GM23338 (cell line): Measurements from ENCODE around the gene LRP1-AS. TPM values are rescaled to one million over a fixed set of nuclear protein-coding genes. Genes with fewer than 3 reads are reported as not detected.

Experiments used
- ATAC-seq: fragments of 200-7000 bp; cut with Tn5 transposase; 3 replicates; pipeline ENCODE4 v1.9.1; 2020
- DNase-seq: peaks from one replicate; pipeline ENCODE4 v3.0.0-alpha.2; 2015; ENCODE audit warnings: low spot score
- H2AFZ ChIP-seq: fragments of 200-600 bp; sonication (generic); 2 replicates; pipeline ENCODE4 v1.8.0; 2016; ENCODE audit warnings: antibody characterized with exemption, mild to moderate bottlenecking, moderate library complexity
- H3F3A ChIP-seq: fragments of 200-600 bp; sonication (generic); replicated peaks from 2 replicates; pipeline ENCODE4 v1.8.0; 2017; ENCODE audit warnings: antibody characterized with exemption, mixed run types, low read depth
- H3K27ac ChIP-seq: fragments of 200-600 bp; sonication (generic); 2 replicates; pipeline ENCODE4 v1.6.1; 2016; ENCODE audit warnings: low read depth
- H3K27me3 ChIP-seq: fragments of 200-600 bp; sonication (generic); 2 replicates; pipeline ENCODE4 v1.8.0; 2016; ENCODE audit warnings: mild to moderate bottlenecking, mixed run types, moderate library complexity; ENCODE audit not compliant: insufficient read depth
- H3K36me3 ChIP-seq: fragments of 200-600 bp; sonication (generic); 2 replicates; pipeline ENCODE4 v1.8.0; 2016; ENCODE audit warnings: mild to moderate bottlenecking; ENCODE audit not compliant: insufficient read depth
- H3K4me1 ChIP-seq: fragments of 200-600 bp; sonication (generic); 2 replicates; pipeline ENCODE4 v1.8.0; 2016; ENCODE audit warnings: mild to moderate bottlenecking, moderate library complexity; ENCODE audit not compliant: insufficient read depth
- H3K4me2 ChIP-seq: fragments of 200-600 bp; sonication (generic); 2 replicates; pipeline ENCODE4 v1.7.1; 2017; ENCODE audit warnings: mixed run types
- H3K4me3 ChIP-seq: fragments of 200-600 bp; sonication (generic); 2 replicates; pipeline ENCODE4 v1.6.1; 2016; ENCODE audit warnings: mixed run types
- H3K79me2 ChIP-seq: fragments of 200-600 bp; sonication (generic); replicated peaks from 2 replicates; pipeline ENCODE4 v1.8.0; 2017; ENCODE audit warnings: mild to moderate bottlenecking; ENCODE audit not compliant: insufficient read depth
- H3K9me2 ChIP-seq: fragments of 200-600 bp; sonication (generic); 2 replicates; pipeline ENCODE4 v1.8.0; 2017; ENCODE audit not compliant: insufficient read depth
- H4K20me1 ChIP-seq: fragments of 200-600 bp; sonication (generic); replicated peaks from 2 replicates; pipeline ENCODE4 v1.8.0; 2017; ENCODE audit warnings: mild to moderate bottlenecking; ENCODE audit not compliant: insufficient read depth
- H3K27ac Mint-ChIP-seq: 2 replicates; pipeline ENCODE4 v1.8.0; 2020; ENCODE audit warnings: inconsistent platforms, mild to moderate bottlenecking, moderate library complexity, mixed read lengths
- H3K27me3 Mint-ChIP-seq: 3 replicates; pipeline ENCODE4 v1.8.0; 2022; ENCODE audit warnings: low read depth, mild to moderate bottlenecking, moderate library complexity, mixed read lengths, inconsistent platforms; ENCODE audit not compliant: insufficient read depth, poor library complexity
- H3K36me3 Mint-ChIP-seq: 3 replicates; pipeline ENCODE4 v1.8.0; 2021; ENCODE audit warnings: low read depth, mild to moderate bottlenecking, inconsistent platforms, moderate library complexity, mixed read lengths
- H3K4me1 Mint-ChIP-seq: 3 replicates; pipeline ENCODE4 v1.8.0; 2020; ENCODE audit warnings: mild to moderate bottlenecking, inconsistent platforms, mixed read lengths
- H3K4me3 Mint-ChIP-seq: 3 replicates; pipeline ENCODE4 v1.8.0; 2021; ENCODE audit warnings: moderate library complexity, mild to moderate bottlenecking, inconsistent platforms, mixed read lengths
- H3K9me3 Mint-ChIP-seq: 3 replicates; pipeline ENCODE4 v1.8.0; 2020; ENCODE audit warnings: moderate library complexity, mild to moderate bottlenecking, inconsistent platforms, mixed read lengths
- CREB1 ChIP-seq: fragments of 250-450 bp; sonication (Bioruptor Pico); IDR thresholded peaks from 2 replicates; pipeline ENCODE4 v1.5.0; 2020; ENCODE audit warnings: low read depth, mild to moderate bottlenecking, moderate library complexity
- CTCF ChIP-seq, 2 experiments: fragments of 200-600 bp in 1 of 2; sonication (generic) in 1 of 2; conservative IDR thresholded peaks; 2 replicates each; pipeline versions ENCODE4 v1.5.1 to v1.6.1; 2016 to 2017; ENCODE audit warnings: antibody characterized with exemption in 2 of 2, low read depth in 2 of 2, mild to moderate bottlenecking in 2 of 2, moderate library complexity in 1 of 2
- ETS1 ChIP-seq: IDR thresholded peaks from 2 replicates; pipeline ENCODE4 v1.6.1; 2016; ENCODE audit warnings: antibody characterized with exemption
- EZH2 ChIP-seq: fragments of 200-600 bp; sonication (generic); IDR thresholded peaks from one replicate; pipeline ENCODE4 v1.8.0; 2017; ENCODE audit warnings: antibody characterized with exemption, mild to moderate bottlenecking, low read depth; ENCODE audit not compliant: unreplicated experiment
- EZH2phosphoT487 ChIP-seq: fragments of 200-600 bp; sonication (generic); IDR thresholded peaks from one replicate; pipeline ENCODE4 v1.8.1; 2018; ENCODE audit warnings: antibody characterized with exemption; ENCODE audit not compliant: unreplicated experiment
- JUNB ChIP-seq: IDR thresholded peaks from one replicate; pipeline ENCODE4 v1.6.1; 2016; ENCODE audit warnings: antibody characterized with exemption; ENCODE audit not compliant: unreplicated experiment
- NANOG ChIP-seq: IDR thresholded peaks from 2 replicates; pipeline ENCODE4 v1.6.1; 2016; ENCODE audit warnings: antibody characterized with exemption, borderline replicate concordance
- POLR2AphosphoS5 ChIP-seq: IDR thresholded peaks from 2 replicates; pipeline ENCODE4 v1.6.1; 2016; ENCODE audit warnings: antibody characterized with exemption, low read depth
- REST ChIP-seq: IDR thresholded peaks from one replicate; pipeline ENCODE4 v1.6.1; 2018; ENCODE audit warnings: antibody characterized with exemption; ENCODE audit not compliant: unreplicated experiment
- STAT1 ChIP-seq: IDR thresholded peaks from one replicate; pipeline ENCODE4 v1.6.1; 2016; ENCODE audit warnings: antibody characterized with exemption; ENCODE audit not compliant: unreplicated experiment
- ZNF114 ChIP-seq: fragments of 250-450 bp; sonication (Bioruptor Pico); IDR thresholded peaks from 2 replicates; pipeline ENCODE4 v1.5.0; 2020; ENCODE audit warnings: mild to moderate bottlenecking, moderate library complexity
- ZNF331 ChIP-seq: fragments of 250-450 bp; sonication (Bioruptor Pico); IDR thresholded peaks from 2 replicates; pipeline ENCODE4 v1.5.0; 2020; ENCODE audit warnings: low read depth, mild to moderate bottlenecking, moderate library complexity
- ZNF462 ChIP-seq: fragments of 250-450 bp; sonication (Bioruptor Pico); IDR thresholded peaks from 2 replicates; pipeline ENCODE4 v1.5.0; 2020; ENCODE audit warnings: mild to moderate bottlenecking, moderate library complexity
- polyA plus RNA-seq: library from polyadenylated mRNA; unstranded; fragments of >200 nt; fragmentation: Nextera tagmentation; extraction: Ambion mirVana; gene quantifications from 2 replicates; pipeline ENCODE4 v1.2.1, GENCODE V29; 2016
- total RNA-seq: library from RNA; depleted of rRNA; stranded (reverse); fragments of >200 nt; shearing (Covaris generic); gene quantifications from 2 replicates; pipeline ENCODE4 v1.2.3, GENCODE V29; 2014

Gene LRP1-AS
- total and polyA plus RNA-seq, 2 experiments from 2014 or later: 0.86 TPM; not detected in 1

- TF ChIP-seq POLR2AphosphoS5: no peak
- no peak for TF ChIP-seq EZH2
- TF ChIP-seq ZNF114: no peak
- no peak for TF ChIP-seq NANOG
- no peak for TF ChIP-seq CTCF (conservative IDR thresholded peaks at IDR 0.05; ENCODE audit: low read depth in 2 of 2)
- TF ChIP-seq REST: no peak
- no peak for TF ChIP-seq EZH2phosphoT487
- no peak for TF ChIP-seq CREB1
- TF ChIP-seq STAT1: no peak
- TF ChIP-seq ZNF462 (CRISPR knock-in tag): no peak
- no peak for TF ChIP-seq ZNF331 (CRISPR knock-in tag)
- TF ChIP-seq ETS1: no peak
- TF ChIP-seq JUNB: no peak
- peaks cover 21% of the 10 kb centered on the region for H3K36me3 ChIP-seq
- no peak overlapping the region for H3K4me2 ChIP-seq
- H3K27me3 Mint-ChIP-seq: peaks cover 7% of the 10 kb centered on the region
- no peaks in the 10 kb centered on the region for H3K4me1 ChIP-seq
- no peak for DNase-seq
- H3K4me3 ChIP-seq: no peak overlapping the region
- H3K36me3 Mint-ChIP-seq: peaks cover 96% of the 10 kb centered on the region
- no peak overlapping the region for H3K27ac Mint-ChIP-seq
- H3K27ac ChIP-seq: no peak overlapping the region
- no peaks in the 10 kb centered on the region for H3K9me2 ChIP-seq
- no peaks in the 10 kb centered on the region for H3K9me3 Mint-ChIP-seq
- no peak overlapping the region for H2AFZ ChIP-seq
- peaks cover 21% of the 10 kb centered on the region for H3K4me1 Mint-ChIP-seq
- H3K79me2 ChIP-seq: peaks cover 16% of the 10 kb centered on the region
- no peak overlapping the region for H3K4me3 Mint-ChIP-seq
- no peaks in the 10 kb centered on the region for H3F3A ChIP-seq
- peaks cover 7% of the 10 kb centered on the region for H4K20me1 ChIP-seq
- ATAC-seq: no peak
- no peaks in the 10 kb centered on the region for H3K27me3 ChIP-seq
Observed at GRCh38 chr12:57143454-57143853, 4.0 kb downstream of the LRP1-AS start.
